Thoracic aorta (tissue), 2 donors: ENCODE measurements around the gene SMIM14. TPM values are rescaled to one million over a fixed set of nuclear protein-coding genes. Genes with fewer than 3 reads are reported as not detected.
"Not testable (repeated sequence)": the region's sequence is repeated elsewhere in the genome, so short reads cannot be mapped to it uniquely, and the experiment has no call there.

Source experiments
- ATAC-seq: fragments of 150-250 bp; one replicate; pipeline ENCODE4 v1.8.0; 2017; ENCODE audit warnings: low read depth; ENCODE audit not compliant: insufficient number of reproducible peaks, low FRiP score
- DNase-seq: peaks from one replicate; pipeline ENCODE4 v3.0.0-alpha.2; 2020; ENCODE audit warnings: low spot score
- H3K27ac ChIP-seq, 2 donors: fragments of 200-600 bp; sonication (generic); 1 replicate in 1 of 2; 2 replicates in 1 of 2; pipeline ENCODE4 v1.5.1; 2016; ENCODE audit warnings: mild to moderate bottlenecking in 2 of 2, moderate library complexity in 2 of 2
- H3K27me3 ChIP-seq: fragments of 200-600 bp; sonication (generic); replicated peaks from 2 replicates; pipeline ENCODE4 v1.6.0; 2016; ENCODE audit warnings: mild to moderate bottlenecking; ENCODE audit not compliant: insufficient read depth
- H3K36me3 ChIP-seq: fragments of 200-600 bp; sonication (generic); one replicate; pipeline ENCODE4 v1.5.1; 2016
- H3K4me1 ChIP-seq, 2 donors: fragments of 200-600 bp; sonication (generic); 1 replicate in 1 of 2; 2 replicates in 1 of 2; pipeline versions ENCODE4 v1.5.1 to v1.6.0; 2016; ENCODE audit warnings: low read depth in 2 of 2, mild to moderate bottlenecking in 1 of 2; ENCODE audit not compliant: control insufficient read depth in 1 of 2
- H3K4me3 ChIP-seq: fragments of 200-600 bp; sonication (generic); 2 replicates; pipeline ENCODE4 v1.5.1; 2016; ENCODE audit warnings: mild to moderate bottlenecking
- H3K9me3 ChIP-seq: fragments of 200-600 bp; sonication (generic); 2 replicates; pipeline ENCODE4 v1.5.1; 2016
- CTCF ChIP-seq: fragments of 200-600 bp; sonication (generic); IDR thresholded peaks from one replicate; pipeline ENCODE4 v1.5.1; 2019; ENCODE audit warnings: antibody characterized with exemption
- total RNA-seq, 2 donors: library from RNA; depleted of rRNA; stranded (reverse); fragments of >200 nt; gene quantifications; one replicate each; pipeline versions ENCODE4 v1.1.0 to v1.2.3, GENCODE V29; 2016

The SMIM14 gene
- total RNA-seq, 2 donors from 2014 or later: 41.0 to 58.1 TPM

GRCh38 chr4:39617534-39617933, 21.1 kb downstream of the SMIM14 start:
- H3K27ac ChIP-seq: peak overlapping the region in 1 of 2 donors; percentile 87
- no peak overlapping the region for H3K4me3 ChIP-seq
- ATAC-seq: no peak
- no peak for DNase-seq
- H3K9me3 ChIP-seq: no peaks in the 10 kb centered on the region
- no peaks in the 10 kb centered on the region for H3K36me3 ChIP-seq
- TF ChIP-seq CTCF: no peak
- H3K4me1 ChIP-seq: peaks cover 57 to 89% of the 10 kb centered on the region in 2 donors
- no peaks in the 10 kb centered on the region for H3K27me3 ChIP-seq

- Histone ChIP-seq H3K36me3 (no peaks in the 10 kb centered on the region), H3K4me1 (peaks cover 52 to 88% of the 10 kb centered on the region in 2 donors), H3K27me3 (no peaks in the 10 kb centered on the region), H3K9me3 (no peaks in the 10 kb centered on the region), H3K4me3 (peak overlapping the region; percentile 44), H3K27ac (peak overlapping the region; percentile 62 to 87)
- no peak for TF ChIP-seq CTCF
- DNase-seq (no peak), ATAC-seq (no peak)
Measured at GRCh38 chr4:39616651-39617050, 22.0 kb downstream of the SMIM14 start.

GRCh38 chr4:39616112-39616511, 22.6 kb downstream of the SMIM14 start:
- H3K9me3 ChIP-seq, H3K36me3 ChIP-seq, H3K27me3 ChIP-seq, DNase-seq, ATAC-seq: not testable (repeated sequence)
- peaks cover 47 to 83% of the 10 kb centered on the region in 2 donors for H3K4me1 ChIP-seq
- H3K27ac ChIP-seq: peak overlapping the region; percentile 62 to 87
- peak overlapping the region; percentile 44 for H3K4me3 ChIP-seq

- ATAC-seq (peak; percentile 77), DNase-seq (no peak)
- no peaks in the 10 kb centered on the region for H3K36me3 ChIP-seq
- H3K9me3 ChIP-seq: no peaks in the 10 kb centered on the region
- H3K27me3 ChIP-seq: no peaks in the 10 kb centered on the region
- peak overlapping the region; percentile 71 to 87 for H3K27ac ChIP-seq
- peaks cover 39 to 70% of the 10 kb centered on the region in 2 donors for H3K4me1 ChIP-seq
- TF ChIP-seq CTCF: no peak
- peak overlapping the region; percentile 44 for H3K4me3 ChIP-seq
Measured at GRCh38 chr4:39614487-39615162, 24.0 kb downstream of the SMIM14 start.

GRCh38 chr4:39613093-39613656, 25.5 kb downstream of the SMIM14 start:
- peak overlapping the region; percentile 71 to 87 for H3K27ac ChIP-seq
- ATAC-seq: no peak

More at GRCh38 chr4:39613093-39613656, 25.5 kb downstream of the SMIM14 start:
- no peak for DNase-seq
- Histone ChIP-seq H3K4me3 (peak overlapping the region; percentile 48), H3K4me1 (peaks cover 39 to 63% of the 10 kb centered on the region in 2 donors), H3K9me3 (no peaks in the 10 kb centered on the region), H3K27me3 (no peaks in the 10 kb centered on the region), H3K36me3 (no peaks in the 10 kb centered on the region)
- no peak for TF ChIP-seq CTCF
